ENCODE data around the gene HDAC10.
"Not testable (repeated sequence)": the region's sequence is repeated elsewhere in the genome, so short reads cannot be mapped to it uniquely, and the experiment has no call there.

The HDAC10 gene

GRCh38 chr22:50284479-50284878, 33.4 kb upstream of the HDAC10 start:
- no peak for DNase-seq (ENCODE audit: low spot score)

GRCh38 chr22:50283821-50284220, 32.8 kb upstream of the HDAC10 start:
- no peak for DNase-seq (ENCODE audit: low spot score)

- DNase-seq (ENCODE audit: low spot score): no peak
Measured at GRCh38 chr22:50282361-50283155, 31.5 kb upstream of the HDAC10 start.

DNA sequence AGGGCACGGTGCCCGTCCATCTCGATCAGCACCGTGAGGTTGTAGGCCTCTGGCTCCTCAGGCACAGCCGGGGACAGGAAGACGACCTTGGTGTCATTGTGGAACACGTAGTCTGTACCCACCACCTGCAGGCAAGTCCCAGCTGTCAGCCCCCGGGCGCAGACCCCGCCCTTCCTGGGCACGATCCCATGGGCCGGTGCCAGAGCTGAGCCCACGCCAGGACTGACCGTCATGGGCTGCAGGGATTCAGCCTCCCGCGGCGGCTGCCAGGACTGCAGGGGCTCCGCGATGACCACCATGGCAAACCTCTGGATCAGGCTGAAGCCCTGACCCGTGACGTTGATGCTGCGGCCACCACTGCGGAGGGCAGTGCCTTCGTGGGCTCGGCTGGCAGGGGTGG, 30.9 kb upstream of the HDAC10 start:
- DNase-seq (ENCODE audit: low spot score): no peak

GRCh38 chr22:50281384-50281760, 30.3 kb upstream of the HDAC10 start:
- no peak for DNase-seq (ENCODE audit: low spot score)

GRCh38 chr22:50280708-50281383, 29.8 kb upstream of the HDAC10 start:
- DNase-seq (ENCODE audit: low spot score): no peak

- DNase-seq (ENCODE audit: low spot score): no peak
Measured at GRCh38 chr22:50280022-50280707, 29.1 kb upstream of the HDAC10 start.

DNA sequence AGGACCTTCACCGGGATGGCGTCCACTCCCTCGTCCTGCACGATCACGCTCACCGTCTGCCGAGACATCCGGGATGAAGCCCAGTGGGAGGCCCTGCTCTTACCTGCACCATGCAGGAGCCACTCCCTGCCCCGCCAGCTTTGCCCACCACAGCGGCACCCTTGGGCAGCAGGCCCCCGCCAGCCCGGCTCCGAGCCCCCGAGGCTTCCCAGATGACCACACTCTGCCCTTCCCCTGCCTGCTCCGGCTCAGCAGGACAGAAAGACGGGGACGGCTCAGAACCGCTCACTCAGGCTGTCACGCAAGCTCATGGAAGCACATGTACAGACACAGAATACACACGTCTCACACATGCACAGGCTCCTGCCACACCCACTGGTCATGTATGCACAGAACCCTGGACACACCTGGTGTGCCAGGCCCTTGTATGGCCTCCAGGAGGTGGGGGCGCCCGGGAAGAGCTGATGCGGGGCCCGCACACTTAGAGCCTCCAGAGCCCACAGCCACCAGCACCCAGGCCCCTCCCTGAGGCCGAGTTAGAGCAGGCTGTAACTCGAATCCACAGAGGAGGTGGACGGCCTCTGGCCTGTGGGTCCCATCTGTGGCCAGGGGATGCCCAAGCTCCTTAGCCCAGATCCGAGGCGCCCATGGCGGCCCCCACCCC, 28.0 kb upstream of the HDAC10 start:
- DNase-seq (ENCODE audit: low spot score): no peak

GRCh38 chr22:50278461-50278860, 27.4 kb upstream of the HDAC10 start:
- DNase-seq (ENCODE audit: low spot score): no peak

GRCh38 chr22:50277761-50278160, 26.7 kb upstream of the HDAC10 start:
- no peak for DNase-seq (ENCODE audit: low spot score)

- no peak for DNase-seq (ENCODE audit: low spot score)
Measured at GRCh38 chr22:50276143-50276542, 25.1 kb upstream of the HDAC10 start.

GRCh38 chr22:50275181-50276055, 24.4 kb upstream of the HDAC10 start:
- DNase-seq (ENCODE audit: low spot score): no peak

DNA sequence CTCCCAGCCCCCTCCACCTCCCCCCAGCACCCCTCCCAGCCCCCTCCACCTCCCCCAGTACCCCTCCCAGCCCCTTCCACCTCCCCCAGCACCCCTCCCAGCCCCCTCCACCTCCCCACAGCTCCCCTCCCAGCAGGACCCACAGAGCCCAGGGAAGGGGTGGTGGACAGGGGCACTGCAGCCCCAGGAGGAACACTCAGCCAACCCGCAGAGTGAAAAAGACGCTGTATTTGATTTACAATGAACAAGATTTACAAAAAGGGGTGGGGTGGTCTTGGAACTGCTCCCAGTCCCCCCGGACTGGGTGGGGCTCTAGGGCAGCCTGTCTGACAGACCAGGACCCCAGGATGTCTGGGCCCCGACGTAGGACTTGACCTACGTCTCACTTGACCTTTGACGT, 23.7 kb upstream of the HDAC10 start:
- no peak for DNase-seq (ENCODE audit: low spot score)

- no peak for DNase-seq (ENCODE audit: low spot score)
Measured at GRCh38 chr22:50274311-50274710, 23.2 kb upstream of the HDAC10 start.

- not testable (repeated sequence) for DNase-seq (ENCODE audit: low spot score)
Measured at GRCh38 chr22:50273781-50274180, 22.7 kb upstream of the HDAC10 start.

GRCh38 chr22:50273352-50273751, 22.3 kb upstream of the HDAC10 start:
- not testable (repeated sequence) for DNase-seq (ENCODE audit: low spot score)

DNA sequence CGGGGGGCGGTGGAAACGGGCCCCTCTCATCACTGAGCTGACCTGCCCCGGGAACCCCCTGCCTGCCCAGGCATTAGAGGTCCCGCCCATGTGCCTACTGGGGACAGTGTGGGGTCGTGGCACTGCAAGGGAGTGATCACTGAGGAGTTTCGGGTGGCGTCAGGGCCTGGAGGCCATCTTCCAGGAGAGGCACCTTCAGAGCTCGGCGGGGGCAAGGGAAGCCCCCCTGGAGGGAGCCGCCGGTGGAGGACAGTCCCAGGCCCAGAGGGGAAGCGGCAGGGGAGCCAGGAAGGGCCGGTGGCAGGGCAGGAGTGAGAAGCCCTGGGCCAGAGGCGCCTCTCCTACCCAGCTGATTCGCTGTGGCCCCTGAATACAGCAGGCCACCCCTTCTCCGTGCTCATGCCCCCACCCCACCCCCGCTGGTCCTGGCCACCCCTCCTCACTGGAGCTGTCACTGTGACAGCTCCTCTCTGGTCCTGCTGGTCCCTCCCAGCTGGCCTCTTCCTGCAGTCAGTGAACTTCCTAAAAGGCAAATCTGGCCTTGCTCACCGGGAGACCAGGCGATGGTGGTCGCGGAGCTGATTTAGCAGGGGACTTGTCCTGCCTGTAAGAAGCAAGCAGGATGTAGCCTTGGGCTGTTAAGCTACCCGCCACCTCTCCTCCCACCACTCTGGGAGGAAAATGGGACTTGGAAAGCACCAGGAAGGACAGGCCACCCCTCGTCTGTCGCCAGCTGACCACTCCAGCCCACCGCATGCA, 21.2 kb upstream of the HDAC10 start:
- DNase-seq (ENCODE audit: low spot score): no peak

- DNase-seq (ENCODE audit: low spot score): no peak
Measured at GRCh38 chr22:50271519-50271970, 20.5 kb upstream of the HDAC10 start.

DNA sequence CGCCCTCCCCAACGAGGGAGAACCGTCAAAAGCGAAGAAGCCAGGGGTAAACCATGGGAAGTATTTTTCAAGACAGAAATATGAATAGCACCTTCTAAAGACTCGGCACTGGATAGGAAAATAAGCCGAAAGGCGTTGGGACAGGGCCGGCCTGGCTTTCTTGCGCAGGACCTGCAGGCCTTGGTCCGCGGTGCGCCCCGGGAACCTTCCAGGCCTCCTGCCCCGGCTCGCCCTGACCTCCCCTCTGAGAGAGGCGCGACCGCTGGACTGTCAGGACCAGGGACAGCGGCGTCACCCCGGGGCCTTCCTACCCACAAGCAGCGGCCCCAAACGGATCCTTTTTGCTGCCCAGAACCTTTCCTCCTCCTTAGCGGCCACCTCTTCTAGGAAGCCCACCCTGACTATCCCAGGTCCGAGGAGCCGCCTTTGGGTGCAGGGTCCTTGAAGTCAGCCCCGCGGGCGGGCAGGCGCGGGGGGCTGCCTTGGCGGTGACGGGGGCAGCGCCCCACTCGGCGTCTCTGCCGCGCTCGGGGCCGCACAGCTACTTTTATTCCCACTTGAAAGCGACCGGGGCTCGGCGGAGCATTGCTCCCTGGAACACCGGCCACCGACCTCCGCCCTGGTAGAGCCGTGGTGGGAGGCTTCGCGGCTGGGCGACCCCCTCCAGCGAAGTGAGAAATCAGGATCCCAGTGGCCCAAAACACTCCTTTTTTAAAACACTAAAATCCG, 19.8 kb upstream of the HDAC10 start:
- DNase-seq (ENCODE audit: low spot score): no peak
